ENCODE measurements around the gene GRK7.

DNA sequence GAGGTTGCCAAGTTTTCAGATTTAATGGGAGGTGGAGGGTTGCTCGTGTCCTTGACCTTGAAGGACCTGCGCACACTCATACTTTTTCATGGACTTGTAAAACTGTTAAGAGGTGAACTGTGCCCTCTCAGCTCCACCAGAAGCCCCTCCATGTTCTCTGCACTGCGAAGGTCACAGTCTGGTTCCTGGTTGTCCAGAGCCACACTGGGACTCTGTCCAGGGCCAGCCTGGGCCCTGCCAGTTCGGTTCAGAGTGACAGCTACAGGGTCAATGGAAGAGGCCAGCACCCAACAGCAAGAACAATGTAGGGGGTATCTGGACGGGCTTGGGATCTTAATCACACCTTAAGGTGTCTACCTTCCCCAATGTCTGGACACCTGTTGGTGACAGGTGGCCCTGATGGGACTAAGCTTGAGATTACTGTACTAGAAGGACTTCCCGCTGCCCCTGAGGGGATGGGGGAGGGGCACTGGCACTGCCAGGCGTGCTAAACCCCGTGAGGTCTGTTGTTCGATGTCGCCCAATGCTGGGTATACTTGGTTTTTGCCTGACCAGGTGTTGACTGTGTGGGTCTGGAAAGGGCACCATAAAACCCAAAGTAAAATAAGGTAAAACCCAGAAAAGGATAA is 34.7 kb downstream of the GRK7 start:
- TF ChIP-seq ATF1 (CRISPR knock-in tag; IDR thresholded peaks at IDR 0.05) (no peak), BRD4 (CRISPR knock-in tag; IDR thresholded peaks at IDR 0.05) (no peak)
